ENCODE measurements around the gene DOCK11. TPM values are rescaled to one million over a fixed set of nuclear protein-coding genes. Genes with fewer than 3 reads are reported as not detected.

DOCK11 gene
- total and polyA plus RNA-seq, 2 donors (not counting 3 experiments of a cell fraction or from before 2014, with no cell fraction given) = 0.37 to 0.86 TPM

GRCh38 chrX:118538386-118538785 is 42.8 kb downstream of the DOCK11 start:
- Histone ChIP-seq H3K79me2 (ENCODE audit: control insufficient read depth, insufficient read depth, low read length) (no peaks in the 10 kb centered on the region), H3K9me1 (replicated peaks; ENCODE audit: control insufficient read depth, extremely low read depth, insufficient read depth, low read length) (no peaks in the 10 kb centered on the region), H3K9me3 (replicated peaks; ENCODE audit: control insufficient read depth, insufficient read depth, low read length) (no peaks in the 10 kb centered on the region), H4K20me1 (replicated peaks; ENCODE audit: control insufficient read depth, extremely low read depth, insufficient read depth, low read length) (no peaks in the 10 kb centered on the region), H3K4me3 (replicated peaks in 1 of 3; ENCODE audit: insufficient read depth in 1 of 3, low read depth in 1 of 3, low read length in 3 of 3) (no peak overlapping the region), H3K9ac (replicated peaks; ENCODE audit: extremely low read depth, insufficient read depth, low read length) (no peak overlapping the region), H3K27ac (ENCODE audit: insufficient read depth, low read depth, low read length) (no peak overlapping the region), H3K27me3 (ENCODE audit: control insufficient read depth in 2 of 2, insufficient read depth in 2 of 2, low read length in 2 of 2) (no peaks in the 10 kb centered on the region), H3K36me3 (ENCODE audit: control insufficient read depth in 2 of 2, extremely low read depth in 1 of 2, insufficient read depth in 2 of 2, low read length in 2 of 2) (no peaks in the 10 kb centered on the region), H3K4me1 (ENCODE audit: control insufficient read depth, extremely low read depth, insufficient read depth, low read length) (no peaks in the 10 kb centered on the region), H2AFZ (ENCODE audit: low read depth, low read length) (no peak overlapping the region), H3K4me2 (ENCODE audit: insufficient read depth, low read length) (no peak overlapping the region)
- no peak for FAIRE-seq
- POLR2A ChIA-PET = no interaction called here
- intact Hi-C loops (cut with micrococcal nuclease) = no loop called here
- CTCF ChIA-PET = no interaction called here
- TF ChIP-seq MAX (IDR thresholded peaks at IDR 0.05; ENCODE audit: insufficient read depth, insufficient read length) = no peak
- TF ChIP-seq CTCF (IDR thresholded peaks at IDR 0.05; ENCODE audit: extremely low read depth in 1 of 2, insufficient read depth in 1 of 2, low read depth in 1 of 2, low read length in 2 of 2) = no peak
- no peak for TF ChIP-seq POLR2AphosphoS5 (IDR thresholded peaks at IDR 0.05; ENCODE audit: insufficient read depth, low read depth, low read length)
- dilution Hi-C loops (cut with MboI; ENCODE audit: extremely low pct_ligation_motif_present, low sequenced_read_pairs) = no loop called here
- BruUV-seq (replicated peaks) = no TSS peak
- DNase-seq (ENCODE audit: low read depth, low spot score) = no peak

GRCh38 chrX:118540342-118540741 is 44.7 kb downstream of the DOCK11 start:
- Histone ChIP-seq H3K9me3 (replicated peaks; ENCODE audit: control insufficient read depth, insufficient read depth, low read length) (no peaks in the 10 kb centered on the region), H3K9ac (replicated peaks; ENCODE audit: extremely low read depth, insufficient read depth, low read length) (no peak overlapping the region), H4K20me1 (replicated peaks; ENCODE audit: control insufficient read depth, extremely low read depth, insufficient read depth, low read length) (no peaks in the 10 kb centered on the region), H3K4me2 (ENCODE audit: insufficient read depth, low read length) (no peak overlapping the region), H2AFZ (ENCODE audit: low read depth, low read length) (no peak overlapping the region), H3K4me3 (replicated peaks in 1 of 3; ENCODE audit: insufficient read depth in 1 of 3, low read depth in 1 of 3, low read length in 3 of 3) (no peak overlapping the region), H3K36me3 (ENCODE audit: control insufficient read depth in 2 of 2, extremely low read depth in 1 of 2, insufficient read depth in 2 of 2, low read length in 2 of 2) (no peaks in the 10 kb centered on the region), H3K9me1 (replicated peaks; ENCODE audit: control insufficient read depth, extremely low read depth, insufficient read depth, low read length) (no peaks in the 10 kb centered on the region), H3K27ac (ENCODE audit: insufficient read depth, low read depth, low read length) (no peak overlapping the region), H3K4me1 (ENCODE audit: control insufficient read depth, extremely low read depth, insufficient read depth, low read length) (no peaks in the 10 kb centered on the region), H3K27me3 (ENCODE audit: control insufficient read depth in 2 of 2, insufficient read depth in 2 of 2, low read length in 2 of 2) (no peaks in the 10 kb centered on the region), H3K79me2 (ENCODE audit: control insufficient read depth, insufficient read depth, low read length) (no peaks in the 10 kb centered on the region)
- DNase-seq (ENCODE audit: low read depth, low spot score) (no peak), FAIRE-seq (no peak)
- POLR2A ChIA-PET = no interaction called here
- intact Hi-C loops (cut with micrococcal nuclease) = no loop called here
- TF ChIP-seq JUN (IDR thresholded peaks at IDR 0.05; ENCODE audit: borderline replicate concordance, insufficient read depth, insufficient read length, low read depth) = no peak
- TF ChIP-seq MYC (IDR thresholded peaks at IDR 0.05; ENCODE audit: low read depth, low read length) = no peak
- no peak for TF ChIP-seq FOS (IDR thresholded peaks at IDR 0.05; ENCODE audit: borderline replicate concordance, insufficient read depth, low read length)
- TF ChIP-seq GATA2 (IDR thresholded peaks at IDR 0.05; ENCODE audit: insufficient read depth, insufficient read length, low read depth, low read length) = no peak
- TF ChIP-seq CTCF (IDR thresholded peaks at IDR 0.05; ENCODE audit: extremely low read depth in 1 of 2, insufficient read depth in 1 of 2, low read depth in 1 of 2, low read length in 2 of 2) = no peak
- no peak for TF ChIP-seq POLR2A (IDR thresholded peaks at IDR 0.05; ENCODE audit: low read depth, low read length)
- no peak for TF ChIP-seq EZH2 (IDR thresholded peaks at IDR 0.05; ENCODE audit: borderline replicate concordance, low read depth, low read length, severe bottlenecking)
- TF ChIP-seq MAX (IDR thresholded peaks at IDR 0.05; ENCODE audit: insufficient read depth, insufficient read length) = no peak
- TF ChIP-seq POLR2AphosphoS5 (IDR thresholded peaks at IDR 0.05; ENCODE audit: insufficient read depth, low read depth, low read length) = no peak
- no TSS peak for BruUV-seq (replicated peaks)
- dilution Hi-C loops (cut with MboI; ENCODE audit: extremely low pct_ligation_motif_present, low sequenced_read_pairs) = no loop called here
- CTCF ChIA-PET = interaction anchor here (1.5 kb wide), 1 partner anchor 61 kb away, joined by 4 read pairs; no protein-coding TSS in a partner anchor
